HG02571 (cell line): ENCODE measurements around the gene WNT5A.

ENCODE experiments used
- ATAC-seq: cut with Tn5 transposase; IDR thresholded peaks from one replicate; pipeline ENCODE4 v1.9.1; 2021; ENCODE audit warnings: mild to moderate bottlenecking, moderate library complexity; ENCODE audit not compliant: unreplicated experiment

The WNT5A gene

GRCh38 chr3:55482496-55483195, 4.5 kb downstream of the WNT5A start:
- ATAC-seq = no peak

- ATAC-seq = no peak
These were observed 5.2 kb downstream of the WNT5A start for GRCh38 chr3:55481744-55482495.

- ATAC-seq = no peak
These were observed 6.0 kb downstream of the WNT5A start for GRCh38 chr3:55480911-55481743.

GRCh38 chr3:55477306-55478303, 9.5 kb downstream of the WNT5A start:
- ATAC-seq = no peak

- no peak for ATAC-seq
These were observed 10.6 kb downstream of the WNT5A start for GRCh38 chr3:55476515-55476914.

- no peak for ATAC-seq
These were observed 12.9 kb downstream of the WNT5A start for GRCh38 chr3:55474213-55474632.

- ATAC-seq = no peak
These were observed 13.3 kb downstream of the WNT5A start for GRCh38 chr3:55473788-55474187.

- ATAC-seq = no peak
These were observed 15.4 kb downstream of the WNT5A start for GRCh38 chr3:55471522-55472280.

GRCh38 chr3:55471084-55471483, 16.0 kb downstream of the WNT5A start:
- no peak for ATAC-seq

GRCh38 chr3:55469957-55470526, 17.1 kb downstream of the WNT5A start:
- ATAC-seq = no peak

- no peak for ATAC-seq
These were observed 18.9 kb downstream of the WNT5A start for GRCh38 chr3:55468251-55468650.

GRCh38 chr3:55467099-55467498, 20.0 kb downstream of the WNT5A start:
- no peak for ATAC-seq

- ATAC-seq = no peak
These were observed 20.6 kb downstream of the WNT5A start for GRCh38 chr3:55466526-55466925.

- ATAC-seq = no peak
These were observed 25.2 kb downstream of the WNT5A start for GRCh38 chr3:55461896-55462295.

- no peak for ATAC-seq
These were observed 27.3 kb downstream of the WNT5A start for GRCh38 chr3:55459838-55460237.

- no peak for ATAC-seq
These were observed 28.8 kb downstream of the WNT5A start for GRCh38 chr3:55458181-55458790.

GRCh38 chr3:55455915-55456314, 31.2 kb downstream of the WNT5A start:
- no peak for ATAC-seq

- ATAC-seq = no peak
These were observed 32.5 kb downstream of the WNT5A start for GRCh38 chr3:55454611-55455010.
